Activated T-helper 1 cell treated with anti-CD3 and anti-CD28 coated beads, Interleukin-12 subunit alpha, Interleukin-12 subunit beta, Interleukin-2, Interleukin-4 antibody, amounts not matched to agents 30 ng/mL and 10 ng/mL and 1 ng/mL, durations not matched to agents 14 hours and 24 hours and 36 hours (primary cell): ENCODE data around the gene ZNF25. TPM values are rescaled to one million over a fixed set of nuclear protein-coding genes. Genes with fewer than 3 reads are reported as not detected.
"Not testable (repeated sequence)": the region's sequence is repeated elsewhere in the genome, so short reads cannot be mapped to it uniquely, and the experiment has no call there.

Source experiments
- DNase-seq: peaks from one replicate; pipeline ENCODE4 v3.0.0; 2021; ENCODE audit warnings: low spot score
- H3K27ac Mint-ChIP-seq: one replicate; pipeline ENCODE4 v1.8.0; 2021; ENCODE audit warnings: mild to moderate bottlenecking, mixed read lengths
- H3K27me3 Mint-ChIP-seq: one replicate; pipeline ENCODE4 v1.8.0; 2022; ENCODE audit warnings: mild to moderate bottlenecking, moderate library complexity, mixed read lengths; ENCODE audit not compliant: insufficient read depth
- H3K36me3 Mint-ChIP-seq: one replicate; pipeline ENCODE4 v1.8.0; 2021; ENCODE audit warnings: low read depth, mixed read lengths
- H3K4me1 Mint-ChIP-seq: one replicate; pipeline ENCODE4 v1.8.0; 2021; ENCODE audit warnings: low read depth, mixed read lengths
- H3K4me3 Mint-ChIP-seq: one replicate; pipeline ENCODE4 v1.8.0; 2021; ENCODE audit warnings: mild to moderate bottlenecking, moderate library complexity, mixed read lengths
- H3K9me3 Mint-ChIP-seq: one replicate; pipeline ENCODE4 v1.8.0; 2021; ENCODE audit warnings: mixed read lengths
- intact Hi-C: fragments of 100-400 bp; cut with micrococcal nuclease; formaldehyde crosslinking; loops from one replicate; pipeline ENCODE4 v1.15.1; 2024
- total RNA-seq: library from RNA; stranded (reverse); gene quantifications from 2 replicates; pipeline ENCODE4 v1.2.3, GENCODE V29; 2022

The ZNF25 gene
- total RNA-seq, 1 donor from 2014 or later = 6.4 TPM

DNA sequence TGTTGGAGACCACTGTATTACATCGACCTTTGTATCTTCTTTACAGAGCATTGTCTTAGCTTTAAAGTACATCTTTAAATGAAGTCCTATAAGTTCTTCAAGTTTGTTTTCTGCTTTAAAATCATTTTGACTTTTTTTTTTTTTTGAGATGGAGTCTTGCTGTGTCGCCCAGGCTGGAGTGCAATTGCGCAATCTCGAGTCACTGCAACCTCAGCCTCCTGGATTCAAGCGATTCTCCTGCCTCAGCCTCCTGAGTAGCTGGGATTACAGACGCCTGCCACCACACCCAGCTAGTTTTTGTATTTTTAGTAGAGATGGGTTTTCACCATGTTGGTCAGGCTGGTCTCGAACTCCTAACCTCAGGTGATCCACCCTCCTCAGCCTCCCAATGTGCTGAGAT lies 68.3 kb downstream of the ZNF25 start:
- H3K4me1 Mint-ChIP-seq, H3K36me3 Mint-ChIP-seq, intact Hi-C loops, H3K27me3 Mint-ChIP-seq, H3K27ac Mint-ChIP-seq, DNase-seq, H3K4me3 Mint-ChIP-seq: not testable (repeated sequence)
- H3K9me3 Mint-ChIP-seq = peaks cover 33% of the 10 kb centered on the region

GRCh38 chr10:37906382-37906781 lies 70.1 kb downstream of the ZNF25 start:
- DNase-seq = no peak
- no peaks in the 10 kb centered on the region for H3K36me3 Mint-ChIP-seq
- no peak overlapping the region for H3K4me3 Mint-ChIP-seq
- H3K27ac Mint-ChIP-seq = no peak overlapping the region
- no peaks in the 10 kb centered on the region for H3K4me1 Mint-ChIP-seq
- no peaks in the 10 kb centered on the region for H3K27me3 Mint-ChIP-seq
- H3K9me3 Mint-ChIP-seq = peaks cover 29% of the 10 kb centered on the region
- intact Hi-C loops = no loop called here

Other genes with a start within 250 kb of the ZNF25 start
- gene ZNF248, start 119.0 kb downstream of the ZNF25 start, total RNA-seq = 7.7 and 7.9 TPM in 2 replicates
- 15.5 and 17.2 TPM in 2 replicates for gene ZNF33A, start 34.0 kb upstream of the ZNF25 start, total RNA-seq
- gene ZNF37A, start 117.7 kb upstream of the ZNF25 start, total RNA-seq = 29.3 and 30.3 TPM in 2 replicates